Measurements from ENCODE around the gene PRDM16. TPM values are rescaled to one million over a fixed set of nuclear protein-coding genes. Genes with fewer than 3 reads are reported as not detected.

The PRDM16 gene
- total and polyA plus RNA-seq, 2 of the 4 experiments (the other 2 are of a cell fraction) = 0.02 TPM; not detected in 1

GRCh38 chr1:3304692-3305091 lies 235.7 kb downstream of the PRDM16 start:
- intact Hi-C loops (cut with micrococcal nuclease) (no loop called here), dilution Hi-C loops (cut with HindIII; ENCODE audit: low sequenced_read_pairs, unreplicated experiment) (no loop called here), in situ Hi-C loops (cut with MboI; ENCODE audit: low sequenced_read_pairs) (loop anchor here (25.0 kb wide), 1 partner anchor 892 kb away; the partner anchor contains the start of gene PEX10)
- no peak overlapping the region for H3K4ac ChIP-seq (ENCODE audit: low read depth, low read length)
- BruUV-seq (replicated peaks) = no TSS peak
- no peaks in the 10 kb centered on the region for H3K79me1 ChIP-seq (ENCODE audit: low read depth in 1 of 2, low read length in 2 of 2)
- POLR2A ChIA-PET (ENCODE audit: unreplicated experiment) = no interaction called here
- H4K20me1 ChIP-seq (ENCODE audit: insufficient read depth, low read length) = no peaks in the 10 kb centered on the region
- H3K14ac ChIP-seq (replicated peaks; ENCODE audit: low read depth, low read length) = no peak overlapping the region
- H2AFZ ChIP-seq (replicated peaks; ENCODE audit: low read length, poor library complexity) = no peak overlapping the region
- H2AK9ac ChIP-seq (replicated peaks; ENCODE audit: low read depth, low read length, poor library complexity) = no peak overlapping the region
- no peak overlapping the region for H4K8ac ChIP-seq (ENCODE audit: low read depth in 2 of 2, low read length in 2 of 2)
- peaks cover 5% of the 10 kb centered on the region for H3K9me3 ChIP-seq (ENCODE audit: control insufficient read depth, insufficient read depth, low read length)
- no peak overlapping the region for H3K9ac ChIP-seq (ENCODE audit: low read depth, low read length)
- H4K91ac ChIP-seq (ENCODE audit: insufficient read depth, low read depth, low read length) = no peak overlapping the region
- no peak overlapping the region for H2BK120ac ChIP-seq (ENCODE audit: low read depth, low read length)
- no peak overlapping the region for H2AK5ac ChIP-seq (ENCODE audit: low read depth, low read length)
- CTCF ChIA-PET = no interaction called here
- H2BK20ac ChIP-seq (ENCODE audit: low read depth, low read length) = no peak overlapping the region
- no peak overlapping the region for H3K23ac ChIP-seq (ENCODE audit: low read depth, low read length)
- H3K18ac ChIP-seq (ENCODE audit: low read depth, low read length) = no peak overlapping the region
- H4K5ac ChIP-seq (ENCODE audit: low read depth, low read length) = no peak overlapping the region
- no peak overlapping the region for H2BK15ac ChIP-seq (ENCODE audit: low read depth, low read length)
- TF ChIP-seq CHD1 (IDR thresholded peaks at IDR 0.05; ENCODE audit: low read depth, low read length) (no peak), MXI1 (IDR thresholded peaks at IDR 0.05; ENCODE audit: borderline replicate concordance, low read depth, low read length) (no peak), NFE2L2 (IDR thresholded peaks at IDR 0.05; ENCODE audit: low read depth, low read length) (no peak), RFX5 (IDR thresholded peaks at IDR 0.05; ENCODE audit: low read depth, low read length) (no peak), RAD21 (IDR thresholded peaks at IDR 0.05; ENCODE audit: low read length) (no peak), CTCF (conservative IDR thresholded peaks at IDR 0.05; ENCODE audit: low read depth, low read length) (no peak), ELK1 (IDR thresholded peaks at IDR 0.05; ENCODE audit: borderline replicate concordance, low read depth, low read length) (no peak), POLR2A (IDR thresholded peaks at IDR 0.05; ENCODE audit: low read depth, low read length) (no peak), MAZ (IDR thresholded peaks at IDR 0.05; ENCODE audit: borderline replicate concordance, low read depth, low read length) (no peak), RCOR1 (IDR thresholded peaks at IDR 0.05; ENCODE audit: insufficient replicate concordance, low read length) (no peak), SMC3 (IDR thresholded peaks at IDR 0.05; ENCODE audit: low read depth, low read length) (no peak), BHLHE40 (IDR thresholded peaks at IDR 0.05; ENCODE audit: low read depth, low read length) (no peak)
- no peak overlapping the region for H3K27ac ChIP-seq (ENCODE audit: insufficient read depth, low read length)
- H3K4me2 ChIP-seq (ENCODE audit: low read depth, low read length) = no peak overlapping the region
- no peak for DNase-seq
- ATAC-seq (ENCODE audit: low read depth) = no peak
- peaks cover 8% of the 10 kb centered on the region; the same call in 1 of the 2 replicates for H3K27me3 ChIP-seq (ENCODE audit: control insufficient read depth, insufficient read depth, low read length)
- H3K4me1 ChIP-seq (ENCODE audit: control insufficient read depth, insufficient read depth, low read length) = peaks cover 6% of the 10 kb centered on the region
- WGBS, 2 experiments (ENCODE audit: extremely low coverage in 2 of 2, insufficient read length in 1 of 2) = 90% methylated on average over 4 of the region's 11 CpGs; no CpG with 5 or more reads in 1 of the 2 experiments
- peaks cover 6% of the 10 kb centered on the region; the same call in 1 of the 2 replicates for H3K9me1 ChIP-seq (ENCODE audit: insufficient read depth, low read length)
- no peak overlapping the region for H3K4me3 ChIP-seq (ENCODE audit: insufficient read depth, low read depth, low read length)
- no peaks in the 10 kb centered on the region for H3K36me3 ChIP-seq (ENCODE audit: control insufficient read depth, insufficient read depth, low read length)
- H2BK5ac ChIP-seq (ENCODE audit: low read depth, low read length, poor library complexity, severe bottlenecking) = no peak overlapping the region
- no peak overlapping the region for H3K56ac ChIP-seq (ENCODE audit: extremely low read depth, insufficient read depth, low read length)
